ENCODE measurements around the gene PPP1CA. TPM values are rescaled to one million over a fixed set of nuclear protein-coding genes. Genes with fewer than 3 reads are reported as not detected.

PPP1CA gene
- total RNA-seq, 1 experiment from 2014 or later: 449 TPM

GRCh38 chr11:67349928-67350465 is 51.7 kb downstream of the PPP1CA start:
- intact Hi-C loops (cut with micrococcal nuclease): no loop called here

GRCh38 chr11:67349457-67349856 is 52.2 kb downstream of the PPP1CA start:
- DNase-seq (no peak), ATAC-seq (no peak)
- Histone ChIP-seq H3K9me3 (ENCODE audit: low read length) (no peaks in the 10 kb centered on the region), H2AFZ (ENCODE audit: low read length) (no peak overlapping the region), H3K27me3 (ENCODE audit: low read length) (no peaks in the 10 kb centered on the region), H3K9ac (ENCODE audit: low read length) (no peak overlapping the region), H3K4me1 (ENCODE audit: insufficient read depth, low read length) (peaks cover 59% of the 10 kb centered on the region), H3K4me2 (ENCODE audit: low read length) (no peak overlapping the region), H3F3A (ENCODE audit: low read length, unreplicated experiment) (peaks cover 15% of the 10 kb centered on the region), H3K9me2 (replicated peaks; ENCODE audit: low read length) (no peaks in the 10 kb centered on the region), H4K20me1 (ENCODE audit: low read length) (no peaks in the 10 kb centered on the region), H3K36me3 (ENCODE audit: low read depth, low read length) (no peaks in the 10 kb centered on the region), H3K27ac (ENCODE audit: low read length) (no peak overlapping the region), H3K4me3 (ENCODE audit: low read length) (no peak overlapping the region), H3K79me2 (ENCODE audit: low read length) (peaks cover 14% of the 10 kb centered on the region)
- ChIA-PET POLR2A (ENCODE audit: unreplicated experiment) (no interaction called here), CTCF (no interaction called here)
- TF ChIP-seq EZH2phosphoT487 (IDR thresholded peaks at IDR 0.05; ENCODE audit: borderline replicate concordance, low read length) (no peak), EZH2 (IDR thresholded peaks at IDR 0.05; ENCODE audit: low read length, unreplicated experiment) (no peak), CTCF (conservative IDR thresholded peaks at IDR 0.05; ENCODE audit: low read depth, low read length) (no peak)
- intact Hi-C loops (cut with micrococcal nuclease): no loop called here
- BruUV-seq (replicated peaks): no TSS peak

More at GRCh38 chr11:67349928-67350465, 51.7 kb downstream of the PPP1CA start:
- no peak overlapping the region for H3K4me3 ChIP-seq (ENCODE audit: low read length)
- H3K4me2 ChIP-seq (ENCODE audit: low read length): no peak overlapping the region
- no TSS peak for BruUV-seq (replicated peaks)
- CTCF ChIA-PET: no interaction called here
- H3K36me3 ChIP-seq (ENCODE audit: low read depth, low read length): no peaks in the 10 kb centered on the region
- peaks cover 18% of the 10 kb centered on the region for H3F3A ChIP-seq (ENCODE audit: low read length, unreplicated experiment)
- H3K9me3 ChIP-seq (ENCODE audit: low read length): no peaks in the 10 kb centered on the region
- H3K9me2 ChIP-seq (replicated peaks; ENCODE audit: low read length): no peaks in the 10 kb centered on the region
- peaks cover 14% of the 10 kb centered on the region for H3K79me2 ChIP-seq (ENCODE audit: low read length)
- no peak overlapping the region for H2AFZ ChIP-seq (ENCODE audit: low read length)
- H3K4me1 ChIP-seq (ENCODE audit: insufficient read depth, low read length): peaks cover 57% of the 10 kb centered on the region
- ATAC-seq: no peak
- no peak overlapping the region for H3K9ac ChIP-seq (ENCODE audit: low read length)
- no peaks in the 10 kb centered on the region for H4K20me1 ChIP-seq (ENCODE audit: low read length)
- no peak for TF ChIP-seq CTCF (conservative IDR thresholded peaks at IDR 0.05; ENCODE audit: low read depth, low read length)
- no peak for TF ChIP-seq EZH2 (IDR thresholded peaks at IDR 0.05; ENCODE audit: low read length, unreplicated experiment)
- TF ChIP-seq EZH2phosphoT487 (IDR thresholded peaks at IDR 0.05; ENCODE audit: borderline replicate concordance, low read length): no peak
- H3K27me3 ChIP-seq (ENCODE audit: low read length): no peaks in the 10 kb centered on the region
- H3K27ac ChIP-seq (ENCODE audit: low read length): no peak overlapping the region
- POLR2A ChIA-PET (ENCODE audit: unreplicated experiment): no interaction called here
- DNase-seq: no peak

- H3K4me2 ChIP-seq (ENCODE audit: low read length): no peak overlapping the region
- no peak for DNase-seq
- POLR2A ChIA-PET (ENCODE audit: unreplicated experiment): interaction anchor here (0.5 kb wide), 1 partner anchor 53 kb away, joined by 8 read pairs; the partner anchor contains the start of gene PPP1CA
These were observed 52.6 kb downstream of the PPP1CA start for GRCh38 chr11:67349036-67349435.

More at GRCh38 chr11:67349036-67349435, 52.6 kb downstream of the PPP1CA start:
- H3K9me3 ChIP-seq (ENCODE audit: low read length): no peaks in the 10 kb centered on the region
- TF ChIP-seq CTCF (conservative IDR thresholded peaks at IDR 0.05; ENCODE audit: low read depth, low read length): no peak
- no peak for TF ChIP-seq EZH2 (IDR thresholded peaks at IDR 0.05; ENCODE audit: low read length, unreplicated experiment)
- no peak for TF ChIP-seq EZH2phosphoT487 (IDR thresholded peaks at IDR 0.05; ENCODE audit: borderline replicate concordance, low read length)
- no peak overlapping the region for H3K27ac ChIP-seq (ENCODE audit: low read length)
- peaks cover 58% of the 10 kb centered on the region for H3K4me1 ChIP-seq (ENCODE audit: insufficient read depth, low read length)
- H3K4me3 ChIP-seq (ENCODE audit: low read length): no peak overlapping the region
- CTCF ChIA-PET: no interaction called here
- H3K9me2 ChIP-seq (replicated peaks; ENCODE audit: low read length): no peaks in the 10 kb centered on the region
- H4K20me1 ChIP-seq (ENCODE audit: low read length): no peaks in the 10 kb centered on the region
- ATAC-seq: no peak
- BruUV-seq (replicated peaks): no TSS peak
- peaks cover 14% of the 10 kb centered on the region for H3K79me2 ChIP-seq (ENCODE audit: low read length)
- intact Hi-C loops (cut with micrococcal nuclease): no loop called here
- no peak overlapping the region for H3K9ac ChIP-seq (ENCODE audit: low read length)
- no peak overlapping the region for H2AFZ ChIP-seq (ENCODE audit: low read length)
- H3K27me3 ChIP-seq (ENCODE audit: low read length): no peaks in the 10 kb centered on the region
- peaks cover 12% of the 10 kb centered on the region for H3F3A ChIP-seq (ENCODE audit: low read length, unreplicated experiment)
- H3K36me3 ChIP-seq (ENCODE audit: low read depth, low read length): no peaks in the 10 kb centered on the region
